Stimulated activated CD4-positive, alpha-beta T cell treated with anti-CD3 and anti-CD28 coated beads, TNF-alpha, amount 100 ng/mL, for 48 hours (primary cell): ENCODE results near the gene RIPK4.

Source experiments
- DNase-seq, 3 donors: peaks; one replicate each; pipeline ENCODE4 v3.0.0-alpha.2; 2020; ENCODE audit warnings: low read depth in 3 of 3

The RIPK4 gene

DNA sequence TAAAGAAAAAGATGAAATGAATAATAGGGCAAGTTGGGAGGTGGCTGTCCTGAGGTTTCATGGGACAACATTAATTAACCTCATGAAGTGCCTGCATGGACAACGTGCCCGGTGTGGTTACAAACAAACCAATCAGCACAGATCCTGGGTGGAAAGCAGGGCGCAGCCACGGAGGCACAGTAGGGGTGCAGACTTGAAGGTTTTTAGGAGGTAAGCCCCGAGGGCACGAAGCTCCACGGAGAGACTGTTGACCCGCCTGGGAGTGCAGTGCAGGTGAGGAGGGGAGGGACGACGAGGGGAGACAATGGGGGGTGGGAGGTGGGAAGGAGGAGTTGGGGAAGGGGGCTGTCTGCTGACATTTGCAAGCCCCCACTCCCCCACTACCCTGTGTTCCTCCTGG, 2.3 kb upstream of the RIPK4 start:
- no peak for DNase-seq

DNA sequence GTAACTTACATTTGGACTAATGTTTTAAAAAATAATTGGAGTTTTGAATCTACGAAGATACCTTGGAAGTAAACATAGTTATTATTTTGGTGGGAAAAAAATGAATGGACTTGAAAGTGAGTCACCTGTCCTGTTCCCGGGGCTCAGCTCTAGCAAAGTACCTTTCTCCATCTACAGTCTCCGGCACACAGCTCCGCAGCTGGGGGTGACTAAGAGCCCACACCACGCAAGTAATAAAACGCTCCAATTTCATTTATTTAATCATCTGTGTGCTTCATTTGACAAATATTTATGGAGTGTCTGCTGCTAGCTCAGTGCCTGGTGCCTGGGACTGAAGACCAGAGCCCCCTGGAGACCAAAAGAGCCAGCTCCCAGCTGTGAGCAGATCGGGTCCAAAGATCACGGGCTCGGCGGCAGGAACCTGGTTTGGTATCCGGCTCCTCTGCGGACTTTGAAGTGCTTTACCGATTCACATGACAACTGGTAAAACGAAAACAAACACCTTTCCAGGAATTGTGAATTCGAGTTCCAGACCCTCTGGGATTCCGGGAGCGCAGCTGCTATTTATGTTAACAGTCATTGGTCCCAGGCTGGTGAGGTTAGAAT, 1.7 kb upstream of the RIPK4 start:
- no peak for DNase-seq

DNA sequence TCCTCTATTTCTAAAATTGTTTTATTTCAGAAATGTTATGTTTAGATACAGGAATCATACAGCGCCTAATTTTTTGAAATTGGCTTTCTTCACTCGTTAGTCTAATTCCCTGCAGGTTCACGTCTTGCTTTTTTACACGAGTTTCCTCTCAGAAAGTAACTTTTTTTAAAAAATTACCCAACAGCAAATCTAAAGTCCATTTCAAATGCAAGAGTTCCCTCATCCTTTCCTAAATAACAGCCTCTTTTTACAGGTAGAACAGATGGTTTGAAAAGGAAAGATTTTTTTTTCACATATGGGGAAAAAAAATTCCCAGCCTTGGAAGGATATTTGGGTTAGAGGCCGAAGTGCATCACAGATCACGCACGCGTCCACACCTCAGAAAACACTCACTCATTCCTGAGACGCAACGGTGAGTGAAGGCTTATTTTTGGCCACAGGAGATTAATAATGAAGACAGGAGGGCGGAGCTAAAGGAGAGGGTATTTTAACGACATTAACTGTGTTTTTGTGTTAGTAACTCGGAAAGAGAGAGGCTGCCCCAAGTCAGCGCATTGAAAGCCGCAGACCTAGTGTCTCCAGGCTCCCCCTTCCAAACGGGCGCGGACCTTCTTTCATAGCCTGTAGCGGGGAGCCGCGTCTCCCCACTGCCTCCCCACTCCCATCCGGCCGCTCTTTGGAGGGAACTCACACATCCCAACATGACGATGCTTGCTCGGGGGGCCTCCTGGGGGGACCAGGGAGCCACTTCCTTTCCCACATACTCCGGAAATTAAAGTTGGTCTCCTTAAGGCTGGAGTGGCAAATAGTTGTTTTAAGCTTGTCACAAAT, 969 bp upstream of the RIPK4 start:
- DNase-seq = no peak

DNA sequence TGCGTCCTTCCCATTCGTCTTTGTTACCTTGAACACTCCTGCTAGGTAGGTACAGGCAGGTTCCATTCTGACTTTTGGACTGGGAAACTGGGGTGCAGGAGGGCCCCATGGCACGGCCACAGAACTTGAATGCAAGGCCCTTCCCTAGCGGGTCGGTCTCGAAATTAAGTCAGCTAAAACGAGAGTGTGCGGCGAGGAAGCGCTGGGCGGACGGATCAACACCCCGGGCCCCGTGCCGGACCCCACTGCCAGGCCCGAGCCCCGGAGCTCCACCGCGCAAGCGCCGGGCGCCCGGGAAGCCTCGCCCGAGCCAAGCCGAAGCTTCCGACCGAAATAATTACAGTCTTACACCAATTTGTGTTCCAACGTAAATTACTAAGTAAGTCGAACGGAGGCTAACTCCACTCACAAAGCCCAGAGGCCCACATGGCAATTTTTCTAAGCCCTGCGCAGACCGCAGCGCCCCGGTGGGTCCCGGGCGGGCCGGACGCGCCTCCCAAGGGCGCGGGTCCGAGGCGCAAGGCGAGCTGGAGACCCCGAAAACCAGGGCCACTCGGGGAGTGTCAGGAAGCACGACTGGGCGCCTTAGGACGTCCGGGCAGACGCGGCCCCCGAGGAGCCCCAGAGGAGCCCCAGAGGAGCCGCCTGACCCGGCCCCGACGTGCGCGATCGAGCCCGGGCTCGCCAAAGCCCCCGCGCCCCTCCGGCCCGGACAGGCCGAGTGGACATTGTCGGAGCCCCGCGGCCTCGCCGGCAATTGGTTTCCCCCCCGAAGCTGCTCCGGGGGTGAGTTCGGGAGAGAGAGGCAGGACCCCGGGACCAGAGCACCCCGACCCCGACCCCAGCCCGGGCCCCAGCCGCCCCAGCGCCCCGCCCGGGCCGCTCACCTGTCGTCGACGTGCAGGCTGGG, 624 bp downstream of the RIPK4 start:
- DNase-seq = no peak

DNA sequence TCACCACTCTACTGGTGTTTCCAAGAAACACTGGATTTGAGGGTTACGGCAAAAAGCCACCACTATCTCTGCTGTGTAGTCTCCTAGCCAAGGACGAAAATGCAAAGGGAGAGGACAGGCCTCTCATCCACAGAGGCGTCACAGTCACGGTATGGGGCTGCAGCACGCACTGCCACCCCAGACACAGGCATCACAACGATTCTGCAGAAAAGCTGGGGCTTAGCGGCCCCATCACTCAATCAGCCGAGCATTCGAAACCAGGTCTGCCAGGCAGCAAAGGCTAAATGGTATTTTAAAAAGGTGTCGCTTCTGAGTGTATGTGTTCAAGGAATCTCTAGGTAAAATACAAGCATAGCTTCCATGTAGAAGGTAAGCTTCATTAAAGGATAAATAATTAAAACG, 1.4 kb downstream of the RIPK4 start:
- no peak for DNase-seq

DNA sequence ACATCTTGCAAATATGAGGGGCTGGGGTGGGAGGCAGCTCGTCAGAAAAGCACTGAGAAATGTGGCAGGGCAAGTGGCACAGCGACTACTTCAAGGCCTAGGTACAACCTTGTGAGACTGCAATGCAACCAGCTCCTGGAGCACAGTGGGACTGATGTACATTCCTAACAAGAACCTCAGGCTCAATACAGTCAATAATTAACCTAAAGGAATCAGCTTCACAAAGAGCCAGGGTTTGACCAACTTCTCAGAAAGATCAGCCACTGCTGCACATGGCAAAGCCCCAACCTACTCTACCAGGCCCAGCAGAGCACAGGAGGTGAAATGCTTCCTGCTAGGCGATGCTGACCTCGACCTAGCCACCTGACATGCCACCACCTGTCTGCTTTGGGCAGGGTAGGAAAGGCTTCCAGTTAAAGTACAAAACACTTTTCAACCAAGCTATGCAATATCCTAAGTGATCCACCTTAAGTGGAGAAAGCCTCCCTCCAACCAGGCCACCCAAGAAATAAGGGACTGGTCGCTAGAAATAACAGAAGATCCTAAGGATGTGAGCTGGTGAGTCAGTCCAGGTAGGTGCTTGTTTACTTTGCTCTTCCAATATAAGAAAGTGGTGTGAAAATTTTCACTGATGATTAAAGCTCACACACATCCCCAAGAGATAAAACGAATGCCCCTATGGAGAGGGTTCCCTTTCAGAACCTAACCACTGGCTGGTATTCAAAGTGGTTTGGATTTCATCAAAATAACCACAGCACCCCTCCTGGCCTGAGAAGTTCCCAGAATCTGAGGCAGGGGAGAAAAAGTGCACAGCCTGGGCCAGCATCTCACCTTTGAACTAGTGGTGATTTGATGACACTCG, 2.1 kb downstream of the RIPK4 start:
- DNase-seq = no peak

DNA sequence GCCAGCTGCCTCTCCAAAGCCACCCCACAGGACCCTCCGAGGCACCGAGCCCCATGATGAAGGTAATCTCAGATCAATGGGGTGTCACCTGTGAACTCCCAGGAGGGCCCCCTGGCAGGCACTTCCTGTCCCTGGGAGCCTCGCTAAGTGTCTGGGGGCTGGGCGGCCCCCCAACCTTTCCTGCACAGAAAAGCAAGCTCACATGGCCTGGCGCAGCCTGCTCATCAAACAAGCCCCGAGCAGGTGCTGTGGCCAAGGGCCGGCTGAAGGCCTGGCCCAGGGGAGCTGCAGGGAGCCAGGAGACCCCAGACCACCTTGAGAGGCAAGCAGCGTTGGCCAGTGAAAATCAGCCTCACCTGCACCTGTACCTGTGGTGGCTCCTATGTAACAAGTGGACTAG, 2.9 kb downstream of the RIPK4 start:
- no peak for DNase-seq

DNA sequence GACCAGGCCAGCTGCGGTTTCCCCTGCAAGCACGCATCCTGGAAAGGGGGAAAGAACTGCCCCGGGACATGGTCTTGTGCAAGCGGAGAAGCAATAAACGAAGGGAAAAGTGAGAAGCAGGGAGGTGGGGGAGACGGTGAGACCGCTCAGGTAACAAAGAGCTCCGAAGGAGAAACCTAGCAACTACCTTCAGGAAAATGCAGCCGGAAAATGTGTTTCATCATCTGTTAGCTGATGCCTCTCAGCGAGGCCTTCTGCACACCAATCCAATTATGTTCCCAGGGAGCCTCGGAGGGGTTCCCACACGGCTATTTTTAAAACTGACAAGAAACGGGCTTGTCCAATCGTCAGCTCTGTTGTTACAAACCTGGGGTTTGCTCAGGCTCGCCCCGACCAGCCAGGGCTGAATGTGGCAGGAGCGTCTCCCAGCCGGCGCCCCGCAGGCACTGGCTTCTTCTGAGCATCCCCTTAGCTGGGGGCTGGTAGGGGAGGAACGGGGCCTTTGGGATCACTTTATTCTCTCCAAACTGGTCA, 3.4 kb downstream of the RIPK4 start:
- no peak for DNase-seq

DNA sequence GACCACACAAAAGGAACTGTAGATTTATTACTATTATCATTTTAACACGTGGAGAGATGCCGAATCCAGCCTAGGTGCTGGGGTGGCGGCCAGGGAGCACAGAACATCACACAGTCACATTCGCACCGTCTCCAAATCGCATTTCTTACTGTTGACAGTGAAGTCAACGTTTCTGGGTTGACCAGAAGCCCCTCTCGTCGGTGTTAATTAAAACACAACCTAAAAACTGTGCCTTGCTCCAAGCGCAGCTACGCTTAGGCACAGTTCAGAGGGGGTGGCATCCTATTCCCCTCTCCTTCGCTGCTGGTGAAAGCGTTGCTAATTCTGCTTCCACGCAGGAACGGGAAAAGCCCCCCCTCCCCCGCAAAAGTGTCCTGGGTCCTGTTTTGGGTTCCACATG, 4.1 kb downstream of the RIPK4 start:
- no peak for DNase-seq

DNA sequence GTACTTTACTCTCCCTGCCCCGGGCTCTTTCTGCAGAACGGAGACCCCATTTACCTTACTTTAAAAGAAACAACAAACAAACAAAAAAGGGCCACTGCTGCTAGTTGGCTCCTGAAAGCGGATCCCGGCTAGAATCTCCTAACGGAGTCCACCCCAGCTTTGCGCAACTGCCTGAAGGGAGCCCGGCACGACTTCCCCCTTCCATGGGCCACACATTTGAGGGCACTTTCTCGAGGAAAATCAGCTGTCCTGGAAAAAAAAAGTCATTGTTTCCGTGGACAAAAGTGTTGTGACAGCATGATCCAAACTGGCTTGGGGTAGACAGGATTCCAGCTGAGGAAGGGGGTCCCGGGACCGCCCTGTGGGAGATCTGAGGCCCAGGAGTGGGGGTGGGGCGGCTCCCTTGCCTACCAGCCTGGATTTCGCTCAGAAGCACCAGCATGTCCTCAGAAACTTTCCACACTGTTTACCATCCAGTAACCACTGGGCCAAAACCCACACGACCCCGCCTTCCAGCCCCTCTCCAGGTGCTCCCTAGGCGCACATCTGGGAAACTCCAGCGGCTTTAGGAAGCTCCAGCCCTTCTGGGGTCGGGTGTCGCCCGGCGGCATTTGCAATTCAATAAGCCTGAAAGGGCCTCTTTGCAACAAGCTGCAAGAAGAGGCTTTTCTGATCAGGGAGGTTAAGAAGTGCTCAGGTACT, 4.8 kb downstream of the RIPK4 start:
- DNase-seq = no peak

DNA sequence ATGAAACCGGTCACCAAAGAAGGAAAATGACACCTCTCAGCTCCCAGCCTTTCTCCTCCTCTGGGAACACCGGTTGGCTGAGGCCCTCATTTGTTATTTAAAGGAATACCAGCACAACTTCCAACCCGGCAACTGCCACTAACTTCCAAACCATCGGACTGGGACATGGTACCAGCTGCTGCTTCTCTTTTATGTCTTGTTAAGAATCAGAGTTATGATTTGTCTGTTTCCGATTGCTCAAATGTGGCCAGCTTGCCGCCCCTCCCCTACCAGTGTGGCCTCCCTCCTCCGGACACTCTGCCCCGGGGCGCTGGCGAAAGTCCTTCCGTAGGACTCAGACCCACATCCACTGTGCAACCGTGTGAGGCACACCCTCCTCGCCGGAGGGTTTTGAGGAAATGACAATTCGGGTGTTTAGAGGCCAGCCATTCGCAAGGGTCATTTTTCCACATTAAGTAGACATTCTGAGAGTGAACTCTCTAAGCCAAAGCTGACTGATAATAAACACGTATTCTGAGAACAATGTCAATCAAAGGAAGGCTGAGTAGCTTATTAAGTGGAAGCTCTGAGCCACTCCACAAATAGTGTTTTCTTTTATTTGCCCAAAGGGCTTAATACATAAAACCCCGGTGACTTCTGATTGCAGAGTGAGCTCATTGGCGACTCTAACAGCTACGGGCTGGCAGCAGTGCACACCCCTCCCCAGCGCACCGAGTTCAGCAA, 5.5 kb downstream of the RIPK4 start:
- DNase-seq = no peak

DNA sequence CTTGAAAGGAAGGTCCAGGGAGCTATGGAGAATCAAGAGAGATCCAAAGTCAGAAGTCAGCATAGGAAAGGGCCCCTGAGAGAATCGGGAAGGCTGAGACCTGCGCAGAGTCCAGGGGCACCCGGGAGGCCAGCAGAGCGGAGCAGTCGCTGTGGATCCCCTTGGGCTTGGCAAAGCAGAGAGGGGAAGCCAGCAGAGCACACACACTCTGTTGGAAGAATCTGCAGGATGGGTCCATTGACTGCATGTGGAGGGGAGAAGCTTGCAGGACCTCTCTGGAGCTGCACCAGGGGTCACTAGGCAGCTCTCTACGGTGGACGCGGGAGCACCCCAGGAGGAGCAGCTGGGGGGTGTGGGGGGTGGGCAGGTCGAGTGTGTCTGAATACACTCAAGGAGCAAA, 6.4 kb downstream of the RIPK4 start:
- no peak for DNase-seq

DNA sequence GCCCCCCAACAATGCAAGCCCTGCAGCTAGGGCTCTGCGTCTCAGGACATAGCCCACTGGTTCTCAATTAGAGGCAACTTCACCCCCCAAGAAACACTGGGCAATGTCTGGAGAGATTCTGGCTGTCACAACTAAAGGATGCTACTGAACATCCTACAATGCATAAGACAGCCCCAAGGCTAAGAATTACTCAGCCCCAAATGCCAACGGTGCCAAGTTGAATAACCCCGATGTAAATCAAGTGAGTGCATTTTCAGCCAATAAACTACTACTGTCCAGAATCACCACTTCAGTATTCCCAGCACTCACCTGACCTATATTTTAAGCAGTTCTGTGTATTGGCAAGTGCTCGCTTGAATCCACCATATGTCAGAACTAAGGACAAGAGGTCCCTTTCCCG, 6.9 kb downstream of the RIPK4 start:
- no peak for DNase-seq

DNA sequence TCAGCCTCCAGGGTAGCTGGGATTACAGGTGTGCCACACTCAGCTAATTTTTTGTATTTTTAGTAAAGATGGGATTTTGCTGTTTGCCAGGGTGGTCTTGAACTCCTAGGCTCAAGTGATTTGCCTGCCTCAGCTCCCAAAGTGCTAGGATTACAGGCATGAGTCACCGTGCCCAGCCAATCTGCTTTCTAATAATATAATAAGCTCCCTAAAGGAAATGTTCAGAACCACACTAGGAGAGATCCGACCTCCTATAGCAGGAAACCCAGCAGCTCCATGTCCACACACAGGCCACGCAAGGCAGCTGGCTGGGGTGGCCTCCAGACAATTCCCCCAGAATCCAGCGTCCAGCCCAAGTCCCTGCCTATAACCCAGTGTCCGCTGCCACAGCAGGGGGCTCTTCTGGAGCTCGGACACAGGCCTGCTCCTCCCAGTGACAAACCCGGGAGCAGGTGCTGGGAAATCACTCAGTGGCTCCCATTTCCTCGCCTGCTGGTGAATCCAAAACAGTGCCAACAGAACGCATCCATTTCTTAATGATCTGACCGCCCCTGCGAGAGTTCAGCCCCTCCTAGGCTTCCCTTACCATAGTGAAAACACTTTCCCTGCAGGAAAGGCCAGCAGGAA, 7.5 kb downstream of the RIPK4 start:
- DNase-seq = no peak

DNA sequence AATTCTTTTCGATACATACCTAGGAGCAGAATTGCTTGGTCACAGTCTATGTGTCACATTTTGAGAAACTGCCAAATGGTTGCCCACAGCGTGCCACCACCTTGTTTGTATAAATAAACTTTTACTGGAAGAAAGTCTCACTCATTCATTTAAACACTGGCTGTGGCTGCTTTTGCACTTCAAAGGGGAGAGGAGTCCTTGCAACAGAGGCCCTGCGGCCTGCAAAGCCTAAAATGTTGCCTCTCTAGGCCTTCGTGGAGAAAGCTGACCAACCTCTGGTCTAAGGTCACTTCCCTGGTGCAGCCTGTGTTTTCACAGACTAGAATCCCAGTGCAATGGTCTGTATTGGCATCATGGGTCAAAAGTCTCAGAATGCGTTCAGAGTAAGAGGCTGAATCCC, 8.3 kb downstream of the RIPK4 start:
- no peak for DNase-seq

DNA sequence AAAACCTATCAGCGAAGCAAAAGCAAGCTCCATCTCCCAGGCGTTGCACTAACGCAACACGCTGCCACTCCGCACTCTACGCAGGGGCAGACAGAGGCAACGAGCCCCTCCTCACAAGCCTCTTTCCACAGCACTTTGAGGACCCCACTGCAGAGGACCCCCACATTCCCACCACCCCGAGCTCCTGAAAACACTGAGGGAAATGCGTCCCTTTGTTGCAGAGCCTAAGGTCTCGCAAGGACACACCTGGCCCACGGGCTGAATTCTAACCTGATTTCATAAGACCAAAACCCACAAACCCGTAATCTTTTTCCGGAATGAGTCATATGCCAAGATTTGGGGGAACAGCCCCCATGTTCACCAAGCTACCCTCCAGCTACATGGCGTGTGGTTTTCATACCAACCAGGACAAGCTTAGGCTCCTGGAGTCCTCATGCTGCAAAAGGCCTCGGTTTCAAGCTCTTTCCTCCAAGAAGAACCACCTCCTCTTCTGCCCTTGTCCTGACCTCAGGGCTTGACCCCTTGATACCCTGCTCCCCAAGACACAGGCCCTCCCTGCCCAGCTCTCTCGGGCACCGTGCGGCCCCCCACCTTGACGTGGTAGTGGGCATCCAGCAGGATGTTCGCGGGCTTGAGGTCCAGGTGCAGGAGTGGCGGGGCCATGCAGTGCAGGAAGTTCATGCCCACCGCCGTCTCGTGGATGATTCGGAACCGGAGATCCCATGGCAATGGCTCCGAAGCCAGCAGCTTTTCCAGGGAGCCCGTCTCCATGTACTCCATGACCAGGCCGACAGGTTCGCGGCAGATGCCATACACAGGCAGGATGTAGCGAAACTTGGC, 10.7 kb downstream of the RIPK4 start:
- no peak for DNase-seq

DNA sequence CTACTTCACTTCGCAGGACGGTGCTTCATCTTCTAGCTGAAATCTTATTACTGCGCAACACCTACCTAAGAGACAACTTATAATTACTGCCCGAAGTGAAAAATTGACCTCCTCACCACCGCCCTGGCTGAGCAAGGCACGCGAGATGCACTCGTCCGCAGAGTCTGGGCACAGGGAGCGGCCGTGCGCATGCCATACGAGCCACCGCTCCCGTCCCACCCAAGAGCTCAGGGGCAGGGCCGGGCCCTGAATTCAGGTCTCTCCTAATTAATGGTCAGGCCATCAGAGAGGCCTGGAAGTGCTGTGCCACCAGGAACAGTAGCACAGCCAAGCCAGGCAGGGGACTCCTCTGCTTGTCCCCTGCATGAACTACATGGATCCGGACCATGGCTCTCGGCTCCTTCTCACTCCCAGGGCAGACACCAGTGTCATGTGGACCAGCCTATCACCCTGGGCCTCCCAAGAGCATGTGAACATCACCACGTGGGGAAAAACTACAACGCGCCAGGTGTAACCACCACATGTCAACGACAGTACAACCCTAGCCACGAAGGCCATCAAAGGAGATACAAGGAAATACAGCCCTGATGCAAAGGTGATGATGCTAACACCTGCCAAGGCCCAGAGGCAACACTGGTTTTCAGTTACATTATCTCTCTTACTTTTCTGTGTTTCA, 11.5 kb downstream of the RIPK4 start:
- DNase-seq = no peak

DNA sequence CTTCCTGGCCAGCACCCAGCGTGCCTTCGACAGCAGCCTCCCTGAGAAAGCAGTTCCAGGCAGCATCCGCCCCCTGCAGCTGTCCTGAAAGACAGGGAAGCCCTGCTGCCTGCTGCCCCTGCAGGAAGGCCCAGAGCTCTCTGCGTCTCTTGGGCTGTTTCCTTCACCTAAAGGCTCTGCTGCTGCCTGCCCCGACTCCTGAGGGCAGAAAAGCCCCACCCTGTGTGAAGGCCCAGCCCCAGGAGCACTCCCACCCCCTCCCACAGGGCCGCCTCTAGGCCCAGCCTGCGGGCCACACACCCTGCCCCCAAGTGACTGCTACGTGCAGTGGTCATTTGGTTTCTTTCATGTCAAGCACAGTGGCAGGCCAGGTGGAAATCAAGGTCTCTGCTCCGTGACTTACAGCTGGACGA, 12.4 kb downstream of the RIPK4 start:
- DNase-seq = no peak
